Erythroblast (primary cell): Measurements from ENCODE around the gene SHISA6.

Source experiments
- GATA1 ChIP-seq: IDR thresholded peaks from 2 replicates; pipeline ENCODE4 v1.6.1; 2011; ENCODE audit warnings: low read depth, mild to moderate bottlenecking, control low read depth, low read length, moderate library complexity
- POLR2A ChIP-seq: IDR thresholded peaks from 2 replicates; pipeline ENCODE4 v1.6.1; 2011; ENCODE audit warnings: mild to moderate bottlenecking, low read length

DNA sequence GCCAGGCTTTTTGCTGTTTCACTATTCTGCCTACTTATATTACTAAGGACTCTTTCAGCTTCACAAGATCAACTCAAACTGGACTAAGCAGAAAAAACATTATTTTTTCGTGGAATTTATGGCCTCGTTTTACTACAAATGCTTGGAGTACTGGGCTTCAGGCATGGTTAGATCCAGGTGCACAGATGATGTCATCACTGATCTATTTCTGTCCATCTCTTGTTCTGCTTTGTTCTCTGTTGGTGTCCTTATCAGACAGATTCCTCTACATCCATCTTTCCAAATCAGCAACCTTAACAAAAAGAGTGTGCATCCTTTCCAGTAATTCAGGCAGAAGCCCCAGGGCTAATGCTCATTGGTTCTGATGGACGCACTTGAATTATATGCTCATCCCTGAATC lies 247.4 kb downstream of the SHISA6 start:
- TF ChIP-seq POLR2A (no peak), GATA1 (no peak)
